Epithelial cell of prostate (primary cell): ENCODE results near the gene SLC25A13.

ENCODE experiments used
- DNase-seq: peaks from one replicate; pipeline ENCODE4 v3.0.0-alpha.2; 2011; ENCODE audit warnings: low read depth, low spot score
- H3K27ac ChIP-seq: fragments of 450-650 bp; 2 replicates; pipeline ENCODE4 v1.5.1; 2017; ENCODE audit warnings: mild to moderate bottlenecking

Gene SLC25A13

DNA sequence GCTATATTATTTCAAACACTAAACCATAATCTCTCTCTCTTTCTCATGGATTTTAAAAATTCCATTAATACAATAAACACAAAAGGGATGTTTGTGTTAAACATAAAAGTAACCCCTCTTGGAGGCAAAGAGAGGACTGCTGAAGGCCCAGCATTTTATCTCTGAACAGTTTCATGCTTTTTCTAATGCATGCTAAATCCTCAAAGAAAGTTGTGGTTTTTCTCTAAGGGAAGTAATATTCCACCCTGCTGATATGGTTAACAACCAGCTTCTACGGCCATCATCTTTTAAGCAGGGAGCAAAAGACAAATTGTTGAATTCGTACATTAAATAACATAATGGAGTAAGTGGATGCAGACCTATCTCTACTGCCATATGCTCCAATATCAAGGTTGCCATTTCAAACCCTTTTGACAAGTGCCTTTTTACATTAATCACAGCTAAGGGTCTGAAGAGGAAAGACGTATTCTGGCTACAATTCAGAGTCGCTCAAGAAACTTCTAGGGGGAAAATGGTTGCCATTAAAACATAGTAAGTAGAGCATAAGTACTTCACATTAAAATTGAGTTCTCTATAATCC, 103.1 kb downstream of the SLC25A13 start:
- H3K27ac ChIP-seq: peak overlapping the region; percentile 48
- DNase-seq: no peak

DNA sequence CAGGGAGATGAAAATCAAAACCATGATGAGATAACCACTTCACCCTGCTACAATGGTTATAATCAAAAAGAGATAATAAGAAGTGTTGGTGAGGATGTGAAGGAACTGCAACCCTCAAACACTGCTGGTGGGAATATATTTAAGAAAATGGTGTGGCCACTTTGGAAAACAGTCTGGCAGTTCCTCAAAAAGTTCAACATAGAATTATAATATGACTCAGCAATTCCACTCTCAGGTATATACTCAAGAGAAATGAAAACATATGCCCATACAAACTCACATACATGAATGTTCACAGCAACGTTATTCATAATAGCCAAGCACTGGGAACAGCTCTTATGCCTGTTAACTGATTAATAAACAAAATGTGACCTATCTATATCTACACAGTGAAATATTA, 104.8 kb downstream of the SLC25A13 start:
- no peak for DNase-seq
- H3K27ac ChIP-seq: no peak overlapping the region

DNA sequence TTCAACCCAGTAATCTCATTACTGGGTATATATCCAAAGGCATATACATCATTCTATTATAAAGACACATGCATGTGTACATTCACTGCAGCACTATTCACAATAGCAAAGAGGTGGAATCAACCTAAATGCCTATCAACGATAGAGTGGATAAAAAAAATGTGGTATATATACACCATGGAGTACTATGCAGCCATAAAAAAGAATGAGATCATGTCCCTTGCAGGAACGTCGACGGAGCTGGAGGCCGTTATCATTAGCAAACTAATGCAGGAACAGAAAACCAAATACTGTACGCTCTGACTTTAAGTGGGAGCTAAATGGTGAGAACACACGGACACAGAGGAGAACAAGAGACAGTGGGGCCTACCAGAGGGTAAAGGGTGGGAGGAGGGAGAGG, 105.5 kb downstream of the SLC25A13 start:
- no peak overlapping the region for H3K27ac ChIP-seq
- DNase-seq: no peak

DNA sequence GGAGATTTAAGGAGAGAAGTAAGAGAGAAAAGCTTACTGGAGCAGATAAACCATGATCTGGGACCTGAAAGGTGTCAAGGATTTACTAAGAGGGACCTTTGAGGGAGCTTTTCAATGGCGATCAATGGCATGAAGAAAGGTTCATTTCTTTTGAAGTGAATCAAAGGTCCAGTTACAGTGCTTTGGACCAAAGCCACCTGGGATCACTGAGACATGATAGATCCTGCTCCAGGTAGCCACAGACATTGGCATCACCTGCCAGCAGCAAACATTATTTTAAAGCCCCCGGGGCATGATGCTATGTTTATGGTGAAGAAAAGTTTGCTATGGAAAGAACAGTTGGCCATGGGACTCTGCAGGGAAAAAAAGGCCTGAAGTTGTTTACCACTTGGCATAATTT, 109.4 kb downstream of the SLC25A13 start:
- no peak overlapping the region for H3K27ac ChIP-seq
- no peak for DNase-seq

DNA sequence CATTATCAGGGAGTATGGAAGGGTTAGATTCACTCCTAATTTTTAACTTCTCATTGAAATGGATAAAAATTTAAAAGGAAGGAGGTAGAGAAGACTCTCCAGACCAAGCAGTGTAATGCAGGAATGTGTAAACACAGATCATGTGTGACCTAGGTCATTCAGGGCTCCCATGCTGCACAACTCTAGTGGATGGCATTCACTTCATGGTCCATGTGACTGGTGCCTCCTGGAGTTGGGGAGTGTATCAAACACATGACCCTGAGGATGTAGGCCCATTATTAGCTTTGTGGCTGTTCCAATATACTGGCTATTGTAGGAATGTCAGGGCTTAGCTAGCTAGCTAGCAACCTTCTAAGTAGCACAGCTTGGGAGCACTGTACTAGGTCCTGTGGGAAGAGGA, 109.9 kb downstream of the SLC25A13 start:
- H3K27ac ChIP-seq: no peak overlapping the region
- DNase-seq: no peak

DNA sequence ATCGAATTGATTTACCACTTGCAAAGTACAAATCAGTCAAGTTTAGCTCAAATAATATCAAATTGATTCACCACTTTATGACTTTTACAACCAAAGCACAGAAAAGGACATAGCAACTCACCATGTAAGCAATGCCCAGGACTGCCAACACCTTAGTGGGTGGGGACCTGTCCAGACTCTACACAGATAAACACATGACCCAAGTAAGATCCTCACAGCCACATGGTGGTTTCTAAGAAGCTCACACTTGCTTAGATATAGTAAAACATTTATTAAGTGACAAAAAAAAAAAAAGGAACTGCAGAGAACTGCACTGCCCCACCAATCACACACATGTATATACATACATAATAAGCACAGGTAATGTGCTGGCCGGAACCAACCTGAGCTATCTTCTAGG, 116.2 kb downstream of the SLC25A13 start:
- no peak for DNase-seq
- no peak overlapping the region for H3K27ac ChIP-seq

DNA sequence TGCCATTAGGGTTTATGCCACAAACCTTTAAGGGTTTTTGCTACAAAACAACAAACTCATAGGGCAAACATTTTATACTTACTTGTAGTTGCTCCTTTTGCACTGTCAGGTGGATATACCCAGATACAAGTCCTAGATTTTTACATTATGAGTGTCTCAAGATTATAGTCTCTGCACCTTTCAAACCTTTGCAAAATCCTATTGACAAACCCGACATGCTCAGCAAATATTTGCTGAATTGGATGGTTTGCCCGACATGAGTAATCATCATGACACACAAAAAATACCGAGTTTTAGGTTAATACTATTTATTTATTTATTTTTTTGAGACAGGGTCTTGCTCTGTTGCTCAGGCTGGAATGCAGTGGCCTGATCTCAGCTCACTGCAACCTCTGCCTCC, 117.3 kb downstream of the SLC25A13 start:
- H3K27ac ChIP-seq: no peak overlapping the region
- DNase-seq: no peak

DNA sequence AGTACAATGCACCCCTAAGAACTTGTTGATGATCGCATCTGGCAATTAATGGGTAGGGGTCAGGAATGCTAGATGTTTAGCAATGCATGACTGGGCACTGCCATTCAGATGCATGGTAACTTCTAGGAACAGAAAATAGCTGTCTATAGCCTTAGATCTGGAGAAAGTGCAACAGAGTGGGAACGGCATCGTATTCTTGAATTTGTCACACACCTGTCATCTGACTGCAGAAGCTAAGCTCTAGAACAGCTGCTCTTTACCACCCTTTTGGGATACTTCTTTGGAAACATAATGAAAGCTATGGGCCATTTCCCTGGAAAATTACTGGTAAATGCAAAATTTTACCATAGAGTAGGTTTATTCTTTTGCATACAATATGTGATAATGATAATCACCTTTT, 118.1 kb downstream of the SLC25A13 start:
- H3K27ac ChIP-seq: no peak overlapping the region
- DNase-seq: no peak

DNA sequence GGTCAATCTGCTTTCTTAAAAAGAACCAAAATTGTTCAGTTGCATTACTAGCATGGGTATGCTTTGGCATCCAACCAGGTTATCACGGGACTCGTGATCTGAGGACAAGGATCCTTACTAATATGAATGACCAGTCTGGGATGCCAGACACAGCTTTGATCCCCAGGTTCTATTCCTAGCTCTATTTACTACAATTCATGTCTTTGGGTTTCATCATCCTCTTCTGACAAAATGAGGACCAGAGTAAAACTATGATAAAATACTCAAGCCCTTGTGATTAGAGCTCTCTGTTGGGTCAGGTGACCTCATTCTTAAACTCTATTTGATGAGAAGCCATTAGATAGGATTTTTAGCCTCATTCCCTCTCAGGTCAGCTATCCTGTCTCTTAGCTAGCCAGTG, 119.8 kb downstream of the SLC25A13 start:
- no peak overlapping the region for H3K27ac ChIP-seq
- DNase-seq: no peak

DNA sequence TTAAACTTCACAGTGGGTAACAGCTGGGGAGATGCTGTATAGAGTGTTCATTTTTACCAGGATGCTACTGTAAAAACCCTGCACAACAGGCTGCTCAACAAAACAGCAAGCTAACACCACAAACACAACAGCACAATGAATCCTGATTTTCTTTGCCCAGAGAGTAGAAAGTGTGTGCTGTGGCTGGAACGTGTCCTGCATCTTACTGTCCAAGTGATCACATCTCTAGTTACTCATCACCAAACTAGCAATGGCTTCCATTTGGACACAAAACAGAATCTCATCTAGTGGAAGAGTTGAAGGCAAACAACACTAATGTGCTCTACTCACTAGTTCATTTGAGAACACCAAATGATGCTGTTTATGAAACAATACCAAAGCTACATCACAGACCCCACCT, 121.2 kb downstream of the SLC25A13 start:
- H3K27ac ChIP-seq: no peak overlapping the region
- DNase-seq: no peak

DNA sequence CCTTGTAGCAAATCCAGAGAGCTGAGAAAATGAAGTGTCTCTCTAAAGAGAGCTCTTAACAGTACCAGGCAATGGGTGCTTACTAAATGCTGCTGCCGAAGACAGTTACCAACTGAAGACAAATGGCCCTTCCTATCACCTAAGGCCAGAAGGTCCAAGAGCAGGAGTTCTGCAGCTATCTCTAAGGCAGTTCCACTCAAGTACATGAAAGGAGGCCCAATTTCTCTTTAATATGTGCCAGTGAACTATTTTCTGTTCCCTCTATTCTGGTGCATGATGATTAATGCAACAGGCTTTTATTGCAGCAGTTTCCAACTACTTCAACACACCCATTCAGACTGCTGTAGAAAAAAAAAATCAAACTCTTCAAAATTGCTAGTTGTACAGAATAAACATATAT, 122.5 kb downstream of the SLC25A13 start:
- no peak for DNase-seq
- H3K27ac ChIP-seq: no peak overlapping the region

DNA sequence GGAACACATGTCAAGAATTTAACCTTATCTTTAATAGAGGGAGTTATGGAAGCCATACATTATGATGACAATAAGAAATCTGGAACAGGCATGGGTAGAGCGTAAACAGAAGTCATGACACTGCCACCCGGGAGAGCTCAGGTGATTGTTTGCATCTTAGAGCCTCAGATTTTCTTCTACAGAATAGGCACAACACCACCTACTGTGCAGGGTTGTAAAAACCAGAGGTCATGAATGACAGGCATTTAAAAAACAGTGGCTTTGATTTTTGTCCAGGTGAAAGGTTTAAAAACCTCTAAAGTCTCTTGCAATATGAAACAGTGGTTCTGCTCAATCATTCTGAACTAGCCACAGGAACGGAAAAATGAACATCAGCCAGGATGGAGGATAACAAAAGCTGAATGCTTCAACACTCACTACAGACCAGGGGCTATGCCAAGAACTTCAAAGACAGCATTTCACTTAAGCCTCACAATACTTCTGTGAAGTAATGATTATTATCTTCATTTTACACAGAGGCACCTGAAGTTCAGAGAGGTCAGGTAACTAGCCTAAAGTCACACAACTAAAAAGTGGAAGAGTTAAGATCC, 123.8 kb downstream of the SLC25A13 start:
- no peak for DNase-seq
- no peak overlapping the region for H3K27ac ChIP-seq

DNA sequence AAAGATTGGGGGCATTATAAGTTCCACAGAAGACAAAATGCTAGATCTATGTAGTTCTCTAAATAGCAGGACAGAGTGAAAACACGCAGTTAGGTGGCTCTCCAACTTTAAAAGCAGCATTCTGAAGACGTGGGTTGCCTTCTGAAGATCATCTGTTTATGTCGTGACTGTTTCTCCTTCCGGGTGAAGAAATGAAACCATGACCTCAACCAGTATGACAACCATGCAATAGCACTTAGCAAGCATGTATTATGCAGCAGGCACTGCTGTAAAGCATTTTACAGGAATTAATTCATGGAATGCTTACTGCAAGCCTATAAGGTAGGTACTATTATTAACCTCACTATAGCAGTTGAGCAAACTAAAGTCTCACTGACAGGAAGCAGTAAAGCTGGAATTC, 125.2 kb downstream of the SLC25A13 start:
- DNase-seq: no peak

DNA sequence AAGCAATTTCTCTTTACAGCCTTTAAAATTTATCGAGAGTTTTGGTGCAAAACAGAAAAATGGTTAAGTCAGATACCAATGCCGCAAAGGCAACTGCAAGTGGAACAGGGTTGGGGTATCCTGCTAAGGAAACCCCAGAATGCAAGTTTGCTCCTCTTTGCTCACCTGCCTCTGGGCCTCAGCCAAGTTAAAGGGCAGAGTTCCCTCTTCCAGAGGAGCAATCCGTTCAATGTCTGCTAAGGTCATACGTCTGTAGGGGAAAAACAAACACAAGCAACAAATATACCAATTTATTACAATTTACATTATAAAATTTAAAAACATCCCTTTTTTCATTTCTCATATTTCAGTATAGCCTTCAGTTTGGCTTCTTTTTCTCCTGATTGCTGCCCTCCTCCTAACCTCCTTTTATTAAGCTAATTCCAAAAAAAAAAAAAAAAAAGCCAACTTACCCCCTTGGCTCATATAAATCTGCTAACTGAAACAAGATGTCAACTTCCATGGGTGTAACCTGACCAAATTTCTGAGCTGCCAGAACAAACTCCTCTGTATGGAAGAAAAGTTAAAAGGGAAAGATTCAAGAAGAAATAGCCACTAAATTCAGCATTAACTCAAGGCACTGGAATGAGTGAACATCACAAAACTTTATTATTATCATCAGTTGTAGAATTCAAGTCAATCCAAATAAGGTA, 132.6 kb downstream of the SLC25A13 start:
- H3K27ac ChIP-seq: no peak overlapping the region
- no peak for DNase-seq

More for the DNA sequence above, 125.2 kb downstream of the SLC25A13 start:
- H3K27ac ChIP-seq: no peak overlapping the region

DNA sequence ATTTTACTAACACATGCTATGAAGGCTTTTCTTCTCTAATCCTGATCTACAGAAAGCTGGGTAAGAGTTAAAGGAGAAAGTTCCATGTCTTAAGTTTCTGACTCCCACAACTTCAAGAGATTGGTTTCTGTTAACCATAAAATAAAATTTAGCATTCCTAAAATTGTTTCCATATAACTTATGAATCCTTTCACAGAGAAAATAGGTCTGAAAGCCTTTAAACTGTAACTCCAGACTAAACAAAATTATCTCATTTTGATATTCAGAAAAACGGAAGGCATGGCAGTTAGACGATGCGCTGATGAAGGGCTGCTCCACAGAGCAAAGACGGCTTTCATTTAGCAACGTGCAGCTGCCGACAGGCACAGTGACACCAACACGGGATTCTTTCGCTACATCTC, 133.3 kb downstream of the SLC25A13 start:
- no peak overlapping the region for H3K27ac ChIP-seq
- no peak for DNase-seq

DNA sequence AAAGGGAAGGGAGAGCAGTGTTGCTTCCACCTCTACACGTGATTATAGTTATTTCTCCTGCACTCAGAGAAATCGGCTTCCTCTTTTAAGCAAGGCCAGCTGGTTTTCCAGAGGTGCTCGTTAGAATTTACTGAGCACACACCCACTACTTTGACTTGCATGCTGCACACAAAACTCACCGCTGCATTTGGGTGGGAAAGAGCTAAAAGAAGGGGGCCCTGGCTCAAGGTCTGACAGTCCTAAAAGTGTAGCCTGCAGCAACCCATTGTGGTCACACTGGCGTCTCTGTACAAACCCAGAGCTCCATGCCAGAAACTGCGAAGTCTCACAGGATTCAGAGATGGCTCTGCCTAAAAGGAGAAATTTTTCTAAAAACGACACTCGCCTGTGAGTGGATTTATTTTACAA, 133.7 kb downstream of the SLC25A13 start:
- DNase-seq: no peak
- H3K27ac ChIP-seq: no peak overlapping the region

DNA sequence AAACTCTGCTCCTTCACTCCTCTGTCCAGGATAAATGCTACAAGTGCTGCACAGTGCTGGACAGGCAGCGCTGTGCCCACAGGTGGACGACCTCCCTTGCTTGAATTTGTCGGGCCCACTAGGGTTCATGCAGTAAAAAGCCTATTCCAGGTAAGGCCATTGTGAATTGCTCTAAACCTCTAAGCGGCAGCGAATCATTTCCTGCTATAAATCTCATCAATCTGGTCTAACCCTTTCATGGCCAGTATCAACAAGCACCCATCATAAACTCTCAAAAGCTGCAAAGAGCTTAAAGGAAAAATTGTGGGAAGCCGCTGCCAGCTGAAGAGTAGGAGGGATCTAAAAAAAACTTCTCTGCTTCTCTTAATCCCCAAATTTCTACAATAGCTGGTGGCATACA, 134.2 kb downstream of the SLC25A13 start:
- H3K27ac ChIP-seq: no peak overlapping the region
- no peak for DNase-seq

DNA sequence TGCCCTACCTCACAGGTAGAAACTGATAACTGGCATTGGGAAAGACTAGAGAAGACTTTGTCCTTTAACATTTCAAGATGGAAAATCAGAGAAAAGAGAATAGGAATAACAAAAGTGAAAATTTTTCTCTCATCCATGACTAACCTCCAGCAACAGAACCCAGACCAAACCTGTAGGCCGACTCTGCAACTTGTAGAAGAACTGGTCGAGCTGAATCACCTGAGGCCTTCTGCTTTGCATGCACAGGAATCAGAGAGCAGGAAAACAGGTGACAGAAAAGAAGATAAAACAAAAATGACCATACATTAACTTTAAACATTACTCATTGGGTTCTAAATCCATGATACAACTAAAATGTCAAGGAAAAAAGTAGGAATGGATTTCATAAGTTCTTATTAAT, 137.1 kb downstream of the SLC25A13 start:
- no peak overlapping the region for H3K27ac ChIP-seq
- peak; percentile 3 for DNase-seq

DNA sequence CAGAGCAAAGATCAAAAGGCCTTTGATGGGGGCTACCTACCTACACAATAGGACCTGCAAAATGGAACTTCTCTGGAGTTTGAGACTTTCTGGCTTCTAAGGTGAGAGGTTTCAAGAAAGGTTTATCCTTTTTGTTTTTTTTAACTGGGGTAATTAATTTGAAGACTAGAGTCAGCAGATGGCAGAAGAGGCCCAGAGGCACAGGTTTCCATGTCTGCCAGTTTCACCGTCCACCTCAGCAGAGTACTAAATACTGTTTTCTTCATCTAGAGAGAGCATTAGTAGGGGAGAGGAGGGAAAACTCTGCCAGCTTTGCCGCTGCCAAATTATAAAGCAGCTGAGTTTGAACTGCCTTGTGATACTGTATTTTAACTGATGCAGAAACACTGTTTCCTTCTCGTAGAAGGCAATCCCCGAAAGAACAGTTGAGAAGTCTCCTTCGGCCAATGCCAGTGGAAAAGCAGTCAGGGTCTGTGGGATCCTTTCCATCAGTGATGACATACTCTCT, 138.7 kb downstream of the SLC25A13 start:
- no peak for DNase-seq
- no peak overlapping the region for H3K27ac ChIP-seq

DNA sequence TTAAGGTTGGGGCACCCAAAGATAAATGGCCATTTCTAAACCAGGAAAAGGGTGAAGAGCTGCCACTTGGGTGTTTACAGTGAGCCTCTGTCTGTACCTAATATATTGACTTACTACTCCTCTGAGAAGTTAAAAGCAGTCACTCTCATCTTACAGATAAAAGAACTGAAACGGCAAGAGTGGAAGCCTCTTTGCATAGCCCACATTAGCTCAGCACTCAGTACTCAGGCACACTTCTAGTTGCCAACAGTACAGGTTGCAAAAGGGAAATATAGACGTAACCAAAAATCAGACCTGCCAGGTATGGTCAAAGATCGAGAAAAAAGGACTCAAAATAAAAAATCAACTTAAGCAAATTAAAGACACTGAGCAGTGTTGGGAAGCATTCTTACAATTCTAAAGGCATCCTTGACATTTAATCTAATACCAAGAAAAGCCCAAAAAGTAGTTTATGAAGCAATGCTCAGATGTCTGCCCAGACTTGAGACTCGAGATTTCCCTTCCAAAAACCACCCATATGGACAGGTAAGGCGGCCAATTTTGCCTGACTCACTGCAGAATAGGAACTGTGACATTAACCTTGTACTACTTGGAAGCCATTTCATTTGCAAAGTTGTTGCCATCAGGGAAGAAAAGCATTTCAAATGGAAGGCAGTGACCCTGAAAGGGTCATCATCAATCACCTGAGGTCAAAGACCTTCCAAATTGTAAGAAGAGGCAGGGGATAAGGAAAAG, 139.3 kb downstream of the SLC25A13 start:
- H3K27ac ChIP-seq: no peak overlapping the region

DNA sequence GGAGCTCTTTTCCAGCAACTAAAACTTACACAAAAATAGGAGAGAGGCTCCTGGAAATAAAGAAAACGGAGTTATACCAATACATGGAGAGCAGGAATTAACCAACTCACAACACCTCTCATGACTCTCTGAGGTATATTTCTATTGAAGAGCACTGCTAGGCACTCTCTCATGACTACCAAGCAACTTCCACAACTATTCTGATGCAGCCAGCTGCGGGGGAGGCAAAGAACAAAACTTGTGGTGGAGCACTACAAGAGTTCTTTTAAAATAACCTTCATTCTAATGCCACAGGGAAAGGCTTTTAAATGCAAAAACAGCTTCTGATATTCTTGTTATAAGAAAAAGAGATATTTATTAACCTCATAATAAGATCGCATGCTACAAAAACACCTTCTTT, 140.7 kb downstream of the SLC25A13 start:
- H3K27ac ChIP-seq: no peak overlapping the region
- no peak for DNase-seq

More for the DNA sequence above, 139.3 kb downstream of the SLC25A13 start:
- no peak for DNase-seq
